NCI-H146 treated with DMSO at 0.1 percent for 48 hours (cell line): ENCODE data around the gene ADGRL2.

ENCODE experiments used
- DNase-seq: peaks from one replicate; lab custom pipeline; 2025; ENCODE audit not compliant: unreplicated experiment; lab: John Stamatoyannopoulos, UW

ADGRL2 gene

DNA sequence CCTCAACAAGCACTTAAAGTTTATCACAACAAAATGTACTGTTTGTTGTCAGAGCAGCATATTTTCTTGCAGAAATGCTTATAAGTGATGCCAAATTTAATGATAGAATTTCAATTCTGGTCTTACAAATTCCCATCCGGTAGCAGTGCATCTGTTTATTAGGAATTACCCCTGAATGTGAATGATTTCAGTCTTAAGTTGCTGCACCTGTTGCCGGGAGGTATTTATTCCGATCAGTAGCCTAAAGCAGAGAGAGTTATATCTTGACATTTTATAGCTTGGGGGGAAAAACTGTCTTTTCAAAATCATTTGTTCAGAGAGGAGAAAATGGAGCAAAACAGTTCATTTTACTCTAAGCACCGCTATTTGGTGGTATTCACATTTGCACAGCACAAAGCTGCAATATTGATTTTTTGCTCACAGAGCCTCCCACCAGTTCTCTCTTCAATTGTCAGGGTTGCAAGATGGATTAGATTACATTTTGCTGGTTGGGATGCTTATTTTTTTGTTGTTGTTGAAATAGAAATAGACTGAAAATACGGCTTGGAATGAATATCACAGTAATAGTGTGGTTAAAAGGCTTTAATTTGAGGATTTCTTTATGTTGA is 98.6 kb downstream of the ADGRL2 start:
- DNase-seq = peak; percentile 14

DNA sequence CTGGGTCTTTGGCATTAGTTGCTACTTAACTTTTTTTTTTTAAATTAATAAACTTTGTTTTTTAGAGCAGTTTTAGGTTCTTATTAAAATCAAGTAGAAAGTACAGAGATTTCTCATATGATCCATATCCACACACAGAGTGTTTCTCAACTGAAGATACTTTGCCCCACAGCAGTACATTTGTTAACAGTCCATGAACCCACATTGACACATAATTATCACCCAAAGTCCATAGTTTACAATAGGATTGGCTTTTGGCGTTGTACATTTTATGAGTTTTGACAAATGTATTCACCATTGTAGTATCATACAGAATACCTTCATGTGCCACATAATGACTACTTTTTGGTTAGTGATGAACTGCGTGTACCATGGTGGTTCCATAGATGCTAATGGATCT is 106.8 kb downstream of the ADGRL2 start:
- no peak for DNase-seq

DNA sequence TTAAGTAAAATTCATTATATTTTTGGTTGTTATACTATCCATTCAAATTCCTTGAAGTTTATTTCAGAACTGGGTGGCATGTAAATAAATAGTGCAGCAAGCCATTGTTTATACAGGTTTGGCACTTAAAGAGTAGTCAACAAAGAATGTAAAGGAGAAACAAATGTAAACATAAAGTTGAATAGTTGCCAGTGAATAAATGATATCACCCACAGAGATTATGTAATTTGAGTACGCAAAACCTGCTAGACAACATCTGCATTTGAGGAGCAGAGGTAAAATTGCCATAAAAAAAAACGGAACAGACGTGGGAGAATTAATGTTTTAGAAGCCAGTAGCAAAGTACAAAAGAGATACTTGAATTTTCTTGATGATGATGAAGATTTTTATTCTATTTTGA is 111.6 kb downstream of the ADGRL2 start:
- peak; percentile 76 for DNase-seq

DNA sequence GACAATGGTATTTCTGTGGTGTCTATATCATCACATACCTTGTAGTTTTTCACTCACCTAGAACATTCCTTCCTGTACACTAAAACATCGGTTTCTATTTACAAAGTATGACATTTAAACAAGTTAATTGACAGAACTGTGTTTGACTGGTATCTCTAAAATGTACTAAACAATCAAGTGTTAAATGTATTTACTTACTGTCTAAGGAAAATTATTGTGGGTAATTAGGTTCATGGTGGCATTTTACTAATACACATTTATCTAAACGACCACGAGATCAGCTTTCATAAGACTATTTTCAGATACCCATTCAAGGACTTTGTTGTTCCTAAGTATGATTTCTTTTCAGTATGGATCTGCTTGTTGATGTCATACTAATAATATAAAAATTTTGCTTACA is 115.2 kb downstream of the ADGRL2 start:
- DNase-seq = peak; percentile 66

DNA sequence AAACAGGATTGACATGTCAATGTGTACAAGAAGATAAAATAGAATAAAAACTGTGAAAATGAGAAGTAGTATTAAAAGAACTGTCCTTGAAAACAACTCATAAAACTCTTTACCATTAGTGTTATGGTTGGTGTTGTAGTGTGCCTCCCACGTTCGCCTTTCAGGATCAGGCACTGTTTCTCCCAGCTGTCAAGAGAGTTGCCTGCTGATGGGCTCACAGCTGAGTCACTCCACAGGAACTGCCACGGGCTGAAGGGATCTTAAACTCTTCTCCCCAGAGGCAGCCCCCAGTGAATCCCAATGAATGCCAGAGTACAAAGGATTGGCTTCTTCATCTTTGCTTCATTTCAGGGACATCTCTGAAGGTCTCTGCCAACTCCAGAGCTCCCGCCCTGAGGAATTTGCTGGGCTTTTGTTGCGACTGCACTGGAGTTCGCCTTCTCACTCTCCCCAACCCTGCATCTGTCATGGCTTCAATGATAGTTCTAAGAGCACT is 119.6 kb downstream of the ADGRL2 start:
- DNase-seq = no peak

DNA sequence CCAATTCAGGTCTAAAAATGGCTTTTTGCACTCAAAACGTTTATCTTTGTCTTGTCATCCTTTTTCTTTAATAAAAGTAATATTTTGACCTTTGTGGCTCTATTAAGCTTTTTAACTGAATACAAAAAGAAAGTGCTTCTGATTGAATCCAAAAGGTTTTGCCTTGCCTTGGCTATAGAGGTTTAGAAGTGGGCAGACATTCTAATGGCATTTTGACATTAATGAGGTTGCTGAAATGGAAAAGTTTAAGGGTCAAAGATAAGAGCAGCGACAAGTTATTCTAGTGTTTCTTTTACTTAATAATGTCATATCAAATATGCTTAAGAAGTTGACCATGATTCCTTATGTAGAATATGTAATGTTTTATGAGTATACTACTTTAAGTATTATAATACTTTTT is 120.2 kb downstream of the ADGRL2 start:
- DNase-seq = no peak

DNA sequence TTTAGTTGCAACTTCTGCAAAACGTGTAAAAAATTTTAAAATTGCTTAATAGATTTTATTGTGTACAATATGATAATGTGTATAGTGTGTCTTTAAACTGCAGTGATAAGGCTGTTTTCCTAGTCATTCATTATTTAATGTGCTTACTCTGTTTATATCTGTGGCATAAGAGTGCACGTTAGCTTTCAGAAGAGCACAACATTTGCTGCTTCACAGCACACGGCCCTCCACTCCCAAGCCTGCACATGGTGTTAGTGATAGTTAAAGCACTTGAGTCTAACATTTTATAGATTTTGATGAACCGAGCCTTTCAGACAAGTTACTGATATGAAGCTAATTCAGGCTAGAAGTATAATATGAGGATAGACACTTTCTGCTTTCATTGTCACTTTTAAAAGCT is 120.6 kb downstream of the ADGRL2 start:
- DNase-seq = no peak

DNA sequence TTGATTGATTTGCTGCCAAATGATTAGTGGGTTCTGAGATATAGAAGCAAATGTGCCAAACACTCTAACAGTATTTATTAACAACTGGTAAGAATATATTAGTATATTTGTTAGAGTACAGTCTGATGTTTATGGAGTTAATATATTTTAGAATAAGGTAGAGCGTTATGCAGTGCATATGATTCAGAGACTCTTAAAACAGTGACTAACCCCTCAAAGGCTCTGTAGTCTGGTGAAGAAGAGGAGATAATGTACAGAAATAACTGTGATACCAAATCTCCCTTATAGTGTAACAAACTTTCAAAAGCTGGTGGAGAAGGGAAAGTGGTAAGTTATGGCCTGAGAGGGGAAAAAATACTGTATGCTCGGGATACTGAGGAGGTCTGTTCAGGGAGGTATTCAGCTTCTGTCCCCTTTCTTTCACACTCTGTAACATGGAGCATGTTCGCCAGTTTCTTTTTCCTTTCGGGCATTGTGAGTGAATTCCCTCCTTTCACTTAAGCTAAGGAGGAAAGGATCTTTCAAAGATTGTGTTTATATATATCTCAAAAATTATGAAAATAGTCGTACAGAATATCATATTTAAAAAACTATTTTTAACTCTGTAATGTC is 121.2 kb downstream of the ADGRL2 start:
- no peak for DNase-seq

DNA sequence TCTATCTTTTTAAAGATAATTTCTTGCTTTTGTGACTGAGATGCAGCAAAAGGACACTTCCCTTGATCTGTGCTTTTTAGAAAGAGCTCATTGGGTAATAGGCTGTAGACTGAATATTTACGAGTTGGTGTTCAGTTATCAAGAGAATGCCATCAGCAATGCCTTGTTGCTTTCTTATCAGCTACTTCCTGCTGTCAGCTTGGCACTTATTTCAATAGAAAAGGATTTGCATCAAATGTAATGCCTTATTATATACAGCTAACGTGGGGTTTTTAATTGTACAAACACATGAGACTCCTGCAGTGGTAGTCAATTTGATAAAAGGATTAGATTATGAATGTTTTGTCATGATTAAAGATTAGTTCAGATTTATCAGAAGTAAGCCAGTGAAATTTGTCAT is 122.2 kb downstream of the ADGRL2 start:
- DNase-seq = no peak

DNA sequence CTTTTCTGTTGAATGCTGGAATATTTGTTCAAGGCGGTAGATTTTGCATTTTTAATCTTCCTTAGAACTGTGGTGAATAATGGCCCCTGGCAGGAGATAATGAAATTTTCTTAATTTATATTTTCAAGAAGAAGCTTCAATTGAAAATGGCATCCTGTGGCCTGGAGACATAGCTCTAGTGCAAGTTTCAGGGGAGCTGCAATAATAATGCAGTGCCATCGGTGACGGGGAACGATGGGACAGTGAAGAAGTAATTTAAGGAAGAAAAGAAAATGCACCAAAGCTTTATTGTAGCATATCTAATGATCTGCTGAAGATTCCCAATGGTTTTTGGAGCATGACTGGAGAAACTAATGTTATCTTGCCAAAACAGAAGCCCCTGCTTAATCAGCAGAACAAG is 128.4 kb downstream of the ADGRL2 start:
- DNase-seq = no peak

DNA sequence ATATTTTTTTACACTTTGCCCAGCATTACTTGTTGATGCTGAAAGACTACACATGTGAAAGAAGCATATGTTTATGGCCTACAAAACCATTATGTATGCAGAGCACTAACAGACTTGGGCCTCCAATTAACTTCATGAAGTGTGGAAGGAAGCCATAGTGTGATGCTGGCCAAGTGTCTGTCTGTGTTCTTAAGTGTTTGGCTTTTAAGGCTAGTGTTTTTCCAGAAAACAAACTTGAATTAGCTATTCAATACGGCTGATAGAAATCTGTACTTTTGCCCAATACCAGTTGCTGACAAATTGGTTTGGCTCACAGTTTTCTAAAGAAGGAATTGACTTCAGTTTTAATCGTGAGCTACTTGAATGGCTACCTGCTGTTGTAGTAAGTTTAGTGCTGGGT is 136.1 kb downstream of the ADGRL2 start:
- DNase-seq = no peak

DNA sequence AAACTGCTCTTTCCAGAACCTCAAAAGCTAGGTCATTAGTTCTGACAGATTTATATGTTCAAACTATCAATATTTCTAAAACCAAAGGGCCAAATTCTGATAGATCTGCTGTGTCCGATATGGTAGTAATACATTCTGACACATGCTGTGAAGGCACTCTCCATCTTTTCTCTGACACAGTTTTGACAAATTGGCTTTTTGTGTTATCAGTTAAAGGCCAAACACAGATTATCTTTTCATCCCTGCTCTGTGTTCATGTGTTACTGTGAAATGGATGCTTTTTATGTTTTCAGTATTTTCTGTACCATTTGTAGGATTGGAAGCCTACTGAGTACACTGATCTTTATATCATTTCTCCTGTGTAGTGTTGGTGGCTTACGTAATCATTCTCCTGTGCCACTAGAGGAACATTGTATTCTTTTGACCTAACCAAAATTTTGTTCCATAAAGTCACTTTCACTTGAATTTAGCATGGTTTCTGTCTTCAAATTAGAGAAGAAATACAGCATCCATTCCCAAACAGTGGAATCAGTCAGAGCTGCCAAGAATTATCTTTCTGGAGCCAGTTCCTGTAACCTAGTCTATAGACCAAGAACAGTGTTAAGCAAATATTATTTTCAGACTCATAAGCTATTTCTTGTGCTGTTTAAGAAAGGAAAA is 137.2 kb downstream of the ADGRL2 start:
- DNase-seq = no peak

DNA sequence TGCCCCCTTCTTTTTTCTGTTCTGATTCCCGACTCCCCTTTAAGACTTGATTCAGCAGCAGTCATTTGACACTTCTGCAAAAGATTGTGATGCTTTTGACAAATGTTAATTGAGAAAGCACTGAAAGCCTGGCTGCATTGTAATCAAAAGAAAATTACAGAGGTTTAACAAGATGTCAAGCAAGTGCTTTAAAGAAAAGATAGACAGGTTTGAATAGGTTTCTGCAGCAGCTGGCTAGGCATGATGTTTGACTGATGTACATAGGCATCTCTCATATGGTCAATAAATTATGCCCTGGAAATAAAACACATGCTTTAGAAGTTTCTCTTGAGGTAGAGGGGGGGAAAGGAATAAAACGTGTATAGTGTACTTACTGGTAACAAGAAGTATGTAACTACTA is 147.8 kb downstream of the ADGRL2 start:
- DNase-seq = no peak

DNA sequence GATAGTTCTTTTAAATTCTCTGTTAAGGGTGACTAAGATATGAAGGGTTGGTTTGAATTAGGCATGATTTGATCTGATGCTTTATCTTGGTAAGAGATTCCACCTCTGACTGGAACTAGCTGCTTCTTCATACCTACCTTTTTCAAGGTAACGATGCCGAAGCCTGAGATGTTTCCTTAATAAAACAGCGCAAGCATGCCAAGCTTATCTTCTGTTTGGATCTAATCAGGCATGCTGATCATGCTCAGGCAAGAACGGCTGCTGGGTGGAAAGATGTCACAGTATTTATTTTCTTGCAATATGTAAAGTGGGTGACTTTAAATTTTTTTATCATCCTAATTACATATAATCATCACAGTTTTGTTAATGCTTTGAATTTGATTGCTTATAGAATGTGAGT is 148.7 kb downstream of the ADGRL2 start:
- no peak for DNase-seq

DNA sequence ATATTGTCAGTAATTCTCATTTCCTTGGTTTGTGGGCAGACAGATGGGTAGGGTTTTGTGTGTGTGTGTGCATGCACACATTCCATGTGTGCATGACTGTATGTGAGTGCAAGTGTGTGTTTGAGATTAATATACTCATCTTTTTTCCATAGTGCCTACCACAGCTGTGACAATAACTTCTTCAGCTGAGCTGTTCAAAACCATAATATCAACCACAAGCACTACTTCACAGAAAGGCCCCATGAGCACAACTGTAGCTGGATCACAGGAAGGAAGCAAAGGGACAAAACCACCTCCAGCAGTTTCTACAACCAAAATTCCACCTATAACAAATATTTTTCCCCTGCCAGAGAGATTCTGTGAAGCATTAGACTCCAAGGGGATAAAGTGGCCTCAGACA is 149.3 kb downstream of the ADGRL2 start:
- no peak for DNase-seq

DNA sequence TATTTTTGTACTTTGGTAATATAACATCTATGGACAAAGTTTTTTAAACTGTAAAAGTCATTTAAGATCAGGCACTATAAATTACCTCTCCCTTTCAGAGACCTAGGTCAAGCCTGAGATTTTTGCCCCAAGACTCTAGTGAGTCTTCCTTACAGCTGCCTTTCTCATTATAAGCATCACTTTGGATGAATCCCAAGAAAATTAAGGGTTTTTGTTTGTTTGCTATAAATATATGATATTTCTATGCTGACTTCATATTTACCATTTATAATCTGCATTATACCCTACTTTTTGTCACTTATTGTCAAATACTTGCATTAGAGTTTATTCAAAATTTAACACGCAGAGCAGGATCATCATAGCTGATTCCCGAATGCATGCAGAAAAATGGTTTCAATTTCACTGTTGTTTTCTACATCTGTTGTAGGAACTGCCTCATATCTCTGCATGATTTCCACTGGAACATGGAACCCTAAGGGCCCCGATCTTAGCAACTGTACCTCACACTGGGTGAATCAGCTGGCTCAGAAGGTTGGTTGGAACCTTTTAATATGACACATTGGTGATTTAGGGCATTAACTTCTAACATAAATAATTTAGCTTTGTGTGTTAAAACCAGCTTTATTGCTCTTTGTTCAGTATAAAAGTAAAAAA is 150.0 kb downstream of the ADGRL2 start:
- DNase-seq = no peak

DNA sequence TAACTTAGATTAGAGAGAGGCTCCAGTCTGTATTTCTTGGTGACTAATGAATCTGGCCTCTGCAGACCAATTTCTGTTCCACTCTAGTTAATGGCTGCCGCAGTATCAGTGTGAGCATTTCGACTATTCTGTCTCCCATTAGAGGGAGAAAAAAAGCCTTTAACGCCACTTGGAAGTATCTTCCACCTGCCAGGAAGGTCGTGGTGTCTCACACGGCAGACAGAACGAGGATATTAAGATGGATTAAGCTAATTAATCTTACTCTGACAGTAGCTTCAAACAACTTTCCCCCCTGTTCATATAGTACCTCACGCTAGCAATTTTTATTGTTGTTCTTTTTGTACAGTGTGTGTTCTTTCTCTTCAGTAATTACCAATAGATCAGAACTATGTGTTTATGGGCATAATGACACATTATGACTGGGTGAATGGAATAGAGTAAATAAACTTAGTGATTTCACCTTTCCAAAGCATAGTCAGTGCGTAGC is 153.8 kb downstream of the ADGRL2 start:
- peak; percentile 61 for DNase-seq

DNA sequence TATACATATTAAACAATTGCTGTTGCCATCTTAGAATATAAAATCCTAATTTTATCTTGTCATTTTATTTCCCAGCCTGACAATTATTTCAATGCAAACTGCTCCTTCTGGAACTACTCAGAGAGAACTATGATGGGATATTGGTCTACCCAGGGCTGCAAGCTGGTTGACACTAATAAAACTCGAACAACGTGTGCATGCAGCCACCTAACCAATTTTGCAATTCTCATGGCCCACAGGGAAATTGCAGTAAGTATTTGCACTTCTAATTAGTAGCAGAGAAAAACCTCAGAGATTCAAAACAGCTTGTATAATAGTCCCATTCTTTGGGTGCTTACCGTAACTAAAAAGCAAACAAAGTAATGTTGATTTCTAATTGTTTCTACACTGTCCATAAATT is 167.2 kb downstream of the ADGRL2 start:
- peak; percentile 5 for DNase-seq

DNA sequence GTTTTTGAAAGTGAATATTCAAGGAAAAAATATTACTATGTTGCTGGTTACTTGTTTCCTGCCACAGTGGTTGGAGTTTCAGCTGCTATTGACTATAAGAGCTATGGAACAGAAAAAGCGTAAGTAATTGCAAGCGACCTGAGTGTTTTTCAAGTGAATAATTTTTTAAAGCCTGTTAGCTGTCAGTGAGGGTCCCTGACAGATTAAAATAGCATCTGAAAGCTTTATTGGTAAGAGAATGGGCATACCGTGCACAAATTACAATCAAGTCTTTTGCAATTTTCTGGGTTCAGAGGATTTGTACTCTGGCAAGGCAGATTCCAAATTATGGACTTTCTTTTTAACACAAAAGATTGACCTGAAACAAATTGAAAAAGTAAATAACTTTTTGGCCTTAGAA is 169.7 kb downstream of the ADGRL2 start:
- DNase-seq = no peak

DNA sequence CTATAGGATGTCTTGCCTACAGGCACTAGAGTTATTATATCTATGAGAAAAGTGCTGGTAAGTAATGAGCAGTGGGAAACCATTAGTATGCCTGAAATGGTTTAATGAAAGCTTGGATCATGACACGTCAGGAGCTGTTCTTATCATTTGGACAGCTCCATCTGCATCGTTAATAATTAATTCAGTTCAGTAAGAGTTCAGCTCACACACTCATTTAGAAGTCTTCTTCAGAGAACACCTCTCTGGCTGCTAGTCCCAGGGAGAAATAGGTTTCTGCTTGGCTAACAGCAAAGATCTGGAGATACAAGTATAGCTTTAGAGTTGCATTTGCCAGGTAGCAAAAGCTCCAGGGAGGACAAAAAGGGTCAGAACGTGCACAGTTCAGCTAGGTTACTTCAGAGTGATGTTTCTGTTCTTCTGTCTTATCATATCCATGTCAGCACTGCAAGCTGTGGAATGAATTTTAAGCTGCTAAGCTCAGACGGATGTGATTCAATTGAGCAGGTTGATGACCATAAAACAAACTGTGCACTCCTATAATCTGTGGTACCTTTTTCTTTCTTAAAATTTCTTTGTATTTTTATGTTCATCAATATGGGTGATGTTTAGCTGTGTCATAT is 173.6 kb downstream of the ADGRL2 start:
- no peak for DNase-seq

DNA sequence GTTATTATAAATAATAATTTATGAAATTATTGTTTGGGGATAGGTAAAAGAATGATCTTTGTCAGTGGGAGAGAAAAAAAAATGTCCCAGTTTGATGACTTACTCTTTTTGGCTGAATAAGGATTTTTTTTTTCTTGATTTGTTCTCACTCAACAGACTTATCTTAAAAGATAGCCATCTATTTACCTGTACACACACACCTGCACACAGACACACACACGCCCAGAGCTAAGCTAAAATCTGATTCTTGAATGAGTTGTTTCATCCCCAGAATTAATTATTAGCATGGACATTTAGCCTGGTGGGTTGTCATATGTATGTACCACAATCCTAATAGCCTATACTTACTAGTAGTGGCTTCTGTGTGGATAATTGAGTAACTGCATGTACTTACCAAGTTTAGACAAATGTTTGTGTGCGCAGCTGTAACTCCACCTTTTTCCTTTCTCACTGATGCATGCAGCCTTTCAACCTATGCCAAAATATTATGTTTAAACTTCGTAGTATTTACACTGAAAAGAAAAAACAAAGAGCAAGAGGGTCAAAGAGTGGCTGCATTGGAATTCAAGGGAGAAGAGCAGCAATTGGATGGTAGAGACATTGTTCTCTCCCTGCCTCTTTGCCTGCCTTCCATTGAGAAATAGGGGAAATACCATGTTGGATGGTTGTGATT is 174.3 kb downstream of the ADGRL2 start:
- DNase-seq = peak; percentile 91
